ENCODE data around the gene CPPED1.
A peak's percentile ranks its signal among the peaks of the same experiment; 100 is the strongest.

CPPED1 gene

DNA sequence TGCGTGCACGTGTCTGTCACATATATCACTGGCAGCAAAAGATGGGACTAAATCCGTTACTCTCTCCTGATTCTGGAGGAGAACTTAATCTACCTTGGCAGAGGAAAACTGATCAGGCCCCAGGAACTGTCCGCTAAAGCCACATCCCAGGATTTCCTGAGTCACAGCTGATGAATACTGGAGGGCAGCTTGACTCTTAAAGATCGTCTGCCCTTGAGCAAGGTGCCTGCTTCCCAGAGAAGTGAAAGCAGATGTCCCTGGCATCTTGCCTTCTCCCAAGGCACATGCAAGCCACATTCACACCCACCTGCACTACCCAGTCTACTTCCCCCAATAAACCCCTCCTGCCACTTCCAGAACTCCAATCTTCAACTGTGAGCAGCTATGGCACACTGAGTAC, 99.8 kb downstream of the CPPED1 start:
- Mint-ChIP-seq H3K27ac (no peak overlapping the region), H3K36me3 (peaks cover 7% of the 10 kb centered on the region), H3K4me1 (peaks cover under 1% of the 10 kb centered on the region), H3K9me3 (no peaks in the 10 kb centered on the region), H3K4me3 (no peak overlapping the region)
- DNase-seq (ENCODE audit: low spot score in 2 of 2) (no peak), ATAC-seq (no peak)

DNA sequence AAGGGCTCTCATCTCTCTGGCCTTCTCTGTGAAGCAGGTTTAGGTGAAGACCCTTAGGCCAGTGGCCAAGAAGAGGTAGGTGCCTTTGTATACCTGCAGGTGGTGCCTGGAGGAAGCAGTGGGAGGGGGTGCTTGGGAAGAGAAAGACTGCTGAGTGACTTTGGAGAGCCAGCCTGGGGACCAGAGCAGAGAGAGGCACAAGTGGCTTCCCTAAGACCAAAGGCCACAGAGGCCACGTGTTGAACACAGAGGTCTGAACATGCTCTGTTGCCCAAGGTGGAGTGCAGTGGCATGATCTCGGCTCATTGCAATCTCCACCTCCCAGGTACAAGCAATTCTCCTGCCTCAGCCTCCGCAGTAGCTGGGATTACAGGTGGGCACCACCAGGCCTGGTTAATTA, 103.5 kb downstream of the CPPED1 start:
- Mint-ChIP-seq H3K9me3 (no peaks in the 10 kb centered on the region), H3K4me3 (no peak overlapping the region), H3K36me3 (peaks cover 7% of the 10 kb centered on the region), H3K27ac (no peak overlapping the region), H3K4me1 (peaks cover 7% of the 10 kb centered on the region)
- DNase-seq (ENCODE audit: low spot score in 2 of 2) = no peak
- ATAC-seq = no peak

DNA sequence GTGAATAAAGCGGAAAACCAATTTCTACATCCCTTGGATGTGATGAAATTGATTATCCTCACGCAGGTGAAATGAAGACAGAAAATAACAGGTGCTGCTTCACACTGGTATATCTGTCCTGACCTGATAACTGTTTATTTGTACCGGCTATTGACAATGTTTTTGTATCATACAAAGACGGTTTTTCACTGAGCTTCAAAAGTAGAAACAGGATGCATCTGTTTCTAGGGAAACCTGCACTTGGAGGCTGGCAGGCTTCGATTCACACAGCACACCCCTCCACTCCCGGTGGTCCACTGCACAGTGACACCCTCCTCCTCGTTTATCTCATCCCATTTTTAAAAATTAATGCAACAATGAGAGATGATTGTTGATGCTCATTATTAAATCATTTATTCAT, 104.5 kb downstream of the CPPED1 start:
- ATAC-seq = no peak
- Mint-ChIP-seq H3K4me1 (peaks cover 7% of the 10 kb centered on the region), H3K4me3 (no peak overlapping the region), H3K36me3 (peaks cover 7% of the 10 kb centered on the region), H3K27ac (no peak overlapping the region), H3K9me3 (no peaks in the 10 kb centered on the region)
- DNase-seq (ENCODE audit: low spot score in 2 of 2) = no peak

DNA sequence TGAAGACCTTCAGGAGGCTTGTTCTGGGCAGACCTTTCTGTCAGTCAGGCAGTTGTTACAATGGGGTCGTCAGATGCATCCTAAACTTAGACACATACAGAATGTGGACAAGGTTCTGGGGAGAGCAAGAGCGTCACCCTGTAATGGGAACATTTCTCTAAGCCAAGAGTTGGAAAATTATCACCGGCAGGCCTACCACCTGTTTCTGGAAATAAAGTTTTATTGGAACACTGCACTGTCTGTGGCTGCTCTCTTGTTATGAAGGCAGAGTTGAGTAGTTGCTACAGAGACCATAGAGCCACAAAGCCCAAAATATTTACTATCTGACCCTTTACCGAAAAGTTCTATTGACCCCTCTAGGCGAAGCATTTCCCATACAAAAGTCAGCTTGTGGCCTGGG, 106.2 kb downstream of the CPPED1 start:
- peaks cover 7% of the 10 kb centered on the region for H3K36me3 Mint-ChIP-seq
- no peaks in the 10 kb centered on the region for H3K9me3 Mint-ChIP-seq
- no peak overlapping the region for H3K27ac Mint-ChIP-seq
- H3K4me1 Mint-ChIP-seq = peaks cover 7% of the 10 kb centered on the region
- H3K4me3 Mint-ChIP-seq = no peak overlapping the region
- no peak for ATAC-seq
- DNase-seq (ENCODE audit: low spot score in 2 of 2) = no peak

DNA sequence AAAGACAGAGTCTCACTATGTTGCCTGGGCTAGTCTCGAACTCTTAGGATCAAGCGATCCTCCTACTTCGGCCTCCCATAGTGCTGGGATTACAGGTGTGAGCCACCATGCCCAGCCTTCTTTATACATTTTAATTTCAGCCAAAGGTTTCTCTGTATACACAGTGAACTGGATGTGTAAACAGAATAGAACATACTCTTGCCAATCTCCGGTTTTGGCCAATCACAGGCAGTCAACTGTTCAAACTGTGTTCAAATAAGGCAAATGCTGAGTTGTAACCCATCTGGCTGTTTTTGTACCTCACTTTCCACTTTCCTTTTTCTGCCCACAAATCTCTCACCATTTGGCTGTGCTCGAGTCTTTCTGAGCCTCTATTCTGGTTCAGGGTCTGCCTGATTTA, 108.2 kb downstream of the CPPED1 start:
- no peak overlapping the region for H3K4me3 Mint-ChIP-seq
- no peak for DNase-seq (ENCODE audit: low spot score in 2 of 2)
- no peak for ATAC-seq
- H3K27ac Mint-ChIP-seq = peak overlapping the region; percentile 11
- peaks cover 7% of the 10 kb centered on the region for H3K4me1 Mint-ChIP-seq
- H3K36me3 Mint-ChIP-seq = no peaks in the 10 kb centered on the region
- H3K9me3 Mint-ChIP-seq = no peaks in the 10 kb centered on the region

DNA sequence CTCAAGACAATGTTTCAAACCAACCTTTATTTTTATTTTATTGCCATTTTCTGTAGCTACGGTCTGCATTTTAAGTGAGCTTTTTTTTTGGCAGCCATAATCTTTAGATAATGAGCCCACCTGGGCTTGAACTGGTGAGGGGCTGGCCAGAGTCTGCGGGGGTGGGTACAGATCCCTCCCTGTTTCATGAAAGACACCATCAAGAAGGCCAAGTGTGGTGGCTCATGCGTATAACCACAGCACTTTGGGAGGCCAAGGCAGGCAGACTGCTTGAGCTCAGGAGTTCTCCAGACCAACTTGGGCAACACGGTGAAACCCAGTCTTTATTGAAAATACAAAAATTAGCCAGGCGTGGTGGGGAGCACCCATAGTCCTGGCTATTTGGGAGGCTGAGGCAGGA, 113.7 kb downstream of the CPPED1 start:
- Mint-ChIP-seq H3K4me3 (no peak overlapping the region), H3K4me1 (no peaks in the 10 kb centered on the region), H3K9me3 (no peaks in the 10 kb centered on the region), H3K27ac (no peak overlapping the region), H3K36me3 (no peaks in the 10 kb centered on the region)
- DNase-seq (ENCODE audit: low spot score in 2 of 2) (no peak), ATAC-seq (no peak)

DNA sequence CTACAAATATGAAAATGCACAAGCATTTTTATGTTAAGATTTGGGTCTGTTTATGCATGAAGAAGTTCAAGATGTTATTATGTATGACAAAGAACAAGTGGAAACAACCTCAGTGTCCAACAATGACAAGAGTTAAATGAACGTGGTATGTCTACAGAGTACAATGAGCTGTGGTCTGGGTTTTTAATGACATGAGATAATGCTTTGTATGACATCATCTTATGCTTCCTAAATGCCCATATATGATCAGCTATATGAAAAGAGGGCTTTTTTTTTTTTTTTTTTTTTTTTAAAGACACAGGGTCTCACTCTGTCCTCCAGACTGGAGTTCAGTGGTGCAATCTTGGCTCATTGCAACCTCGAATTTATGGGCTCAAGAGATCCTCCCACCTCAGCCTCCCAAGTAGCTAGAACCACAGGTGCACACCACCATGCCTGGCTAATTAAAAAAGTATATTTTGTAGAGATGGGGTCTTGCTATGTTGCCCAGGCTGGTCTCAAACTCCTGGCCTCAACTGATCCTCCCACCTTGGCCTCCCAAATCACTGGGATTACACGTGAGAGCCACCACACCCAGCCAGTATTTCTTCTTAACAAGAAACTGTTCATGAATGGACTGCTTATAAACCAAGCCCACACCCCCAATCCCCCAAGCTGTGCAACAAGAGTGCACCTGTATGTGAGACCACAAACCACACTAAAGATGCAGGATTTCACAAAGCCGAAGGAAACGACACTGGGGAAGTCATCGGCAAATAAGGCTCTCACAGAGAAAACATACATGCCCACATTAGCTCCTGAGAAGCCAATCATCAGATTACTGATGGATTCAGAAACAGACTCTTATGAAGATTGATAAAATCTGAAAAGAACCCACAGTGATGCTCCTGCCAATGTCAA, 114.5 kb downstream of the CPPED1 start:
- Mint-ChIP-seq H3K9me3 (no peaks in the 10 kb centered on the region), H3K36me3 (no peaks in the 10 kb centered on the region), H3K4me1 (no peaks in the 10 kb centered on the region), H3K4me3 (no peak overlapping the region), H3K27ac (no peak overlapping the region)
- ATAC-seq = no peak
- DNase-seq (ENCODE audit: low spot score in 2 of 2) = no peak

DNA sequence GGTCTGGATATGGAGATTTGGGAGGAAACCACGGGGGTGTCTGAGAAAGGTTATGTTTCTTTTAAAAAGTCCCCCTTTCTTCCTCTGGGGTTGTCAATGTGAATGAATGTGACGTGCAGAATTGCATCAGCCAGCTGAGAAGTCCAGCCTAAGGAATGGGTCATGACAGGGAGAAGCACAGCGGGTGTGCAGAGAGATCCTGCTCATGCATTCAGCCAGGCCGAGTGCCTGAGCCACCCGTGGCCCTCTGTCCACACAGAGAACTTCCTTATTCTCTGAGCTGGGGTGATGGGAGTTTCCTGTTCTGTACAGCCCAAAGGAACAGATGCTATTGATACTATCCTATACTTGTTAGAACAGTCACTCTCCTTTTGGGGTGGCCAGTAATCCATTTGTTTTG, 117.9 kb downstream of the CPPED1 start:
- DNase-seq (ENCODE audit: low spot score in 2 of 2) = no peak
- ATAC-seq = no peak
- Mint-ChIP-seq H3K36me3 (no peaks in the 10 kb centered on the region), H3K4me1 (no peaks in the 10 kb centered on the region), H3K27ac (no peak overlapping the region), H3K4me3 (no peak overlapping the region), H3K9me3 (no peaks in the 10 kb centered on the region)

DNA sequence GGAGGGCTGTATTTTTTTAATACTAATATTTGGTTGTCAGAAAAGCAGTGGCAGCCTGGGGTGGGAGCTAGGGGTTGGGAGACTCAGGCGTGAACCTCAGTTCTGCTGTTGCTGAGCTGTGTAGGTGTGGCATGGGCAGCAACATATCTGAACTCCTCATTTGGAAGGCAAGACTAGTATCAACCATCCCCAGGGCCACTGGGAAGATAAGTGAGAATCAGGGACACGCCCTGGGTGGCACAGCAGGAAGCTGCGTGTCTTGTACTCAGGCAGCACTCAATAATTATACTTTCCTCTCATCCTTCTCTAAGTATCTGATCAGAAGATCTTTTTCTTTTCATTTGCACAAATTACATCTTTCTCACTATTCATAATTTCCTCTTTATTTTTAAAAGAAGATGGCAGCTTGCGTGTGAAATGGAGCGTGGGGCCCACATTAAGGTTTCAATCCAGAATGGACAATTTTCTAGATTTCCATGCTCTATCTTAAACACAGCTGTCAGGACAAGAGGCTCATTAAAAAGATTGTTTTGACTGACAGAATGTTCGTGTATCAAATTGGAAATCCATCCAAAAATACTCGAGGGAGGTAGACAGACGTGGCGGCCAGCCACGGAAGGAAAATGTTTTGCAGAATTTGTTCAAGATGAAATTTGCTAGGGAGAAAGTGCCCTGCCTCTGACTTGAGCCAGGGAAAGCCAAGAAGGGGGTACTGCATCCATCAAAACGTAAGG, 121.1 kb downstream of the CPPED1 start:
- no peak for DNase-seq (ENCODE audit: low spot score in 2 of 2)
- H3K4me1 Mint-ChIP-seq = peaks cover 4% of the 10 kb centered on the region
- H3K4me3 Mint-ChIP-seq = no peak overlapping the region
- H3K27ac Mint-ChIP-seq = no peak overlapping the region
- no peaks in the 10 kb centered on the region for H3K9me3 Mint-ChIP-seq
- no peak for ATAC-seq
- H3K36me3 Mint-ChIP-seq = no peaks in the 10 kb centered on the region

DNA sequence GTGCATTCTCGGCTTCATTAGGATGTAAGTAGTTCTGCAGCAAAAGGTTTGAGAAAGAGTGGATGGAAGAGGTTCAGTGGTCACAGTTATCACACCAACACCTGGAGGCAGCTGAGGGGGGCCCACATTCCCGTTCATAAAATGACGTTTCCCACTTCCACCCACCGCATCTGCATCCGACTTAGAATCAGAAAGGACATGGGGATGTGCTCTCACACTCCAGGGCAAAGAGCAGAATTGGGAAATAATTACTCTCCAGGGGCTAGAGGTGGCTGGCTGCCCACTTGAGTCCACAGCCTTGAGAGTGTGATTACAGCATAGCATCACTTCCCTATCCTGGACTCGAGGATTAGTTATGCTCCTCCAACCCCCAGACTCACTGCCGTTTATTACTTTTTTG, 122.0 kb downstream of the CPPED1 start:
- ATAC-seq = no peak
- Mint-ChIP-seq H3K4me3 (no peak overlapping the region), H3K36me3 (no peaks in the 10 kb centered on the region), H3K27ac (no peak overlapping the region), H3K9me3 (no peaks in the 10 kb centered on the region), H3K4me1 (peaks cover 11% of the 10 kb centered on the region)
- no peak for DNase-seq (ENCODE audit: low spot score in 2 of 2)

DNA sequence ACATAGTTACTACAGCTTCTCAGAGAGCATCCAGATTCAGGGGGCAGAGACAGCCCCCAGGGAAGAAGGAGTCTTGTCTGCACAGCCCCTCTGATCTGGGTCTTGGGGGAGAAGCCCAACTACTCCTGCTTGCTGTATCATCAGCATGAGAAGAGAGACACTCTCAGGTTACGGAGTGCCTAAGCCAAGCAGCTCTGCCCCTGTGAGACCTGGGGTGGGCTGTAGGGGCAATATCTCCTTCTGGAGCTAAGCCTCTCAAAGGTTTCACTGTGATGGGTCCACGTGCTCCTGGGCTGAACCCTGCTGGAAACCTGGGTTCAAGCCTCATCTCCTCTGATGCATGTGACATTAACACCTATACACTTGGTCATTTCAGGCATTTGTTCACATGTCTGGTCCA, 123.2 kb downstream of the CPPED1 start:
- H3K36me3 Mint-ChIP-seq = no peaks in the 10 kb centered on the region
- DNase-seq (ENCODE audit: low spot score in 2 of 2) (no peak), ATAC-seq (no peak)
- no peak overlapping the region for H3K4me3 Mint-ChIP-seq
- H3K9me3 Mint-ChIP-seq = no peaks in the 10 kb centered on the region
- peaks cover 11% of the 10 kb centered on the region for H3K4me1 Mint-ChIP-seq
- H3K27ac Mint-ChIP-seq = no peak overlapping the region

DNA sequence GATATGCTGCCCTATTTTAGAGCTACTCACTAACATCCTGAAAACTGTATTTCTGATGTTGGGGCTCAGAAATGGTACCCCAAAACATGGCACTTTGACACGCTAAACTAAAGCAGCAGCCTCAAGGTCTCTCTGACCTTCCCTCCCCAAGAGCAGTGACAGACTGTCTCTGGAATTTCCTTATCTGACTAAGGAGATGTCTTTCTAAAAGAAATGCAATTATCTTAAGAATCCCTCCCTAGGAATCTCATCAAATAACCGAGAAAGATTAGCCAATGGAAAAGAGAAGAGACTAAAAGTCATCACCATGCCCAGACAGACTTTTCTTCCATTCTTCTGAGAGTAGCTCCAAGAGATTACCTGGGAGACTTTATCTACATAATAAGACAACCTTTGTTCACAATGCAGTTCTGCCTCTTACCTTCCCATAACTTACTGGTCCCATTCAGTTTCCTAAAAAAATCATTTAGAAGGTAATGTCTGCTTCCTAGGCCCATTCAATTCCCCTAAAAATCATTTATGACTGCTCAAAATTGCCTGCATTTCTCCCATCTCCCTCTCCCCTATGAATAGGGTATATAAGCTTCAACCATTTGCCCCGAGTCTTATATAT, 123.9 kb downstream of the CPPED1 start:
- no peak overlapping the region for H3K4me3 Mint-ChIP-seq
- no peak for DNase-seq (ENCODE audit: low spot score in 2 of 2)
- H3K4me1 Mint-ChIP-seq = peaks cover 11% of the 10 kb centered on the region
- ATAC-seq = no peak
- no peaks in the 10 kb centered on the region for H3K36me3 Mint-ChIP-seq
- H3K9me3 Mint-ChIP-seq = no peaks in the 10 kb centered on the region
- no peak overlapping the region for H3K27ac Mint-ChIP-seq

DNA sequence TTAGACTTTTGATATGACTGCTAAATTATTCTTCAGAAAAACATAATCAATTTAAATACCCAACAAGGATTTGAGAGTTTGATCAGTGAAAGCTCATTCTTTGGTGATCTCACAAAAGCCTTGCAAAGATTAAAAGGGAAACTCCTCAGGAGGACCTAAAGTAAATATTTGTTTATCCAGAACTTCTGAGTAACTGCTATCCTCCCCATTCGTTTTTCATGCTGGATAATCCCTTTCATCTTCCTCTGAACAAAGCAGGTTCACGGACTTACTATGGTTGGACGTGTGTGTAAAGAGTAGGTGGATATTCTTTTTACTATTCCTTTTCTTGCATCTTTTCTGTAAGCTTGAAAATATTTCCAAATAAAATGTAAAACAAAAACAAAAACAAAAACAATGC, 124.7 kb downstream of the CPPED1 start:
- DNase-seq (ENCODE audit: low spot score in 2 of 2) = no peak
- ATAC-seq = no peak
- peaks cover 11% of the 10 kb centered on the region for H3K4me1 Mint-ChIP-seq
- H3K9me3 Mint-ChIP-seq = no peaks in the 10 kb centered on the region
- H3K36me3 Mint-ChIP-seq = no peaks in the 10 kb centered on the region
- no peak overlapping the region for H3K27ac Mint-ChIP-seq
- H3K4me3 Mint-ChIP-seq = no peak overlapping the region

DNA sequence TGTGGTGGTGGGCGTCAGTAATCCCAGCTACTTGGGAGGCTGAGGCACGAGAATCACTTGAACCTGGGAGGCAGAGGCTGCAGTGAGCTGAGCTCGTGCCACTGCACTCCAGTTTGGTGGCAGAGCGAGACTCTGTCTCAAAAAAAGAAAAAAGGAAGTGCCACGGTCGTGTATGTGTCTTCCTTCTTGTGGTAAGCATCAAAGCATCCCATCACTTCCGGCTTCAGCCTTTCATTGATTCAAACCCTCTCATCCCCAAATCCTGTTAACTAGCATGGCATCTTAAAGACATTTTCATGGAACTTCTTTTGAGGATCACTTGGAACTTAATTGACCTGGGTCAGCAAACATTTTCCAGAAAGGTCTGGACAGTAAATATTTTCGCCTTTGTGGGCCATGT, 126.2 kb downstream of the CPPED1 start:
- no peaks in the 10 kb centered on the region for H3K36me3 Mint-ChIP-seq
- no peak overlapping the region for H3K4me3 Mint-ChIP-seq
- peak overlapping the region; percentile 34 for H3K27ac Mint-ChIP-seq
- no peak for DNase-seq (ENCODE audit: low spot score in 2 of 2)
- H3K4me1 Mint-ChIP-seq = peaks cover 11% of the 10 kb centered on the region
- H3K9me3 Mint-ChIP-seq = no peaks in the 10 kb centered on the region
- no peak for ATAC-seq

DNA sequence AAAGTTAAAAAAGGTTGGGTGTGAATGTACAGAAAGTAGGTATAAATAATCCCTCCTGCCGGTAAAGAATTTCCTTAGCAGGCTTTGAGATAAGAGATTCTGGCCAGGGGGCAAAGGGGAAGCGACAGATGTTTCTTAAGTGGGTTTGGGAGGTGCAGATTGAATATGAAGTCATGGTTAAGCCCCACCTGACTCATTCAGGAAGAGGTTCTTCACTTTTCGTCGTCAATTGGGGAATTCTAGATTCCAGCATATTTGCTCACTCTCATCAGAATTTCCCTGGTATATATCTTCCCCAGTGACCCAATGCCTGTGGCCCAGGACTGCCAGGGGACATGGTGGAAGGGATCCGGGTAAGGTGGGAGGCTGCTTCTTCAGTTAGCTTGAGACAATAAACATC, 127.8 kb downstream of the CPPED1 start:
- DNase-seq (ENCODE audit: low spot score in 2 of 2) (no peak), ATAC-seq (no peak)

DNA sequence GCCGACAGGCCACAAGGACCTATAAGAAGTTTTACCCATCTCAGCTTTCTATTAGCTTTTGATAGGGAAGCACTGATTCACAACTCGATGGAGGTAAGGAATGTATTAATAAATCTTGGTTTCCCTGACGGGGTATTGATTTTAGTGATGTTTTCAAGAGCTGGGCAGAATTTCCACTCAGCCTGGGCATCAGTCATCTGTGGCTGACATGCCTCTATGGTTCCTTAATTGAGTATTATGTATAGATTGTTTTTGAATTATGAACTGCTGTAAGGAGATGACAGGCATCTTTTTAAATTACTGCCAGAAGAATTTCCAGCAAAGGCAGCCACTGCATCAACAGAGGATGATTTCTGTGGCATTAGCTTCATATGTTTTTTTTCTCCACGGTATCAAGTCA, 128.6 kb downstream of the CPPED1 start:
- H3K4me3 Mint-ChIP-seq = no peak overlapping the region
- no peaks in the 10 kb centered on the region for H3K36me3 Mint-ChIP-seq
- no peaks in the 10 kb centered on the region for H3K9me3 Mint-ChIP-seq
- ATAC-seq (no peak), DNase-seq (ENCODE audit: low spot score in 2 of 2) (no peak)
- no peak overlapping the region for H3K27ac Mint-ChIP-seq
- peaks cover 11% of the 10 kb centered on the region for H3K4me1 Mint-ChIP-seq

More for the DNA sequence above, 127.8 kb downstream of the CPPED1 start:
- Mint-ChIP-seq H3K27ac (no peak overlapping the region), H3K4me1 (peaks cover 11% of the 10 kb centered on the region), H3K9me3 (no peaks in the 10 kb centered on the region), H3K36me3 (no peaks in the 10 kb centered on the region), H3K4me3 (no peak overlapping the region)
